Gastrocnemius medialis (tissue), 4 donors: ENCODE measurements around the gene MCEMP1. TPM values are rescaled to one million over a fixed set of nuclear protein-coding genes. Genes with fewer than 3 reads are reported as not detected.

Source experiments
- ATAC-seq, 2 donors: fragments of 150-250 bp; one replicate each; pipeline ENCODE4 v1.9.1; 2016
- DNase-seq, 2 donors: peaks; one replicate each; pipeline ENCODE4 v3.0.0-alpha.2; 2019
- H3K27ac ChIP-seq, 4 donors: fragments of 200-600 bp; sonication (generic); 1 replicate in 1 of 4; 2 replicates in 3 of 4; pipeline ENCODE4 v1.5.1; 2016 to 2018; ENCODE audit warnings: mild to moderate bottlenecking in 2 of 4, moderate library complexity in 1 of 4
- H3K27me3 ChIP-seq, 3 donors: fragments of 200-600 bp; sonication (generic) in 2 of 3; 1 replicate in 1 of 3; 2 replicates in 2 of 3; pipeline versions ENCODE4 v1.5.1 to v1.6.0; 2016 to 2019; ENCODE audit warnings: mild to moderate bottlenecking in 1 of 3, moderate library complexity in 1 of 3
- H3K36me3 ChIP-seq, 2 donors: fragments of 200-600 bp; sonication (generic) in 1 of 2; one replicate each; pipeline ENCODE4 v1.5.1; 2017 to 2018
- H3K4me1 ChIP-seq, 2 donors: fragments of 200-600 bp; sonication (generic) in 1 of 2; one replicate each; pipeline ENCODE4 v1.5.1; 2016 to 2017; ENCODE audit warnings: mild to moderate bottlenecking in 2 of 2
- H3K4me3 ChIP-seq, 4 donors: fragments of 200-600 bp; sonication (generic) in 3 of 4; 1 replicate in 1 of 4; 2 replicates in 3 of 4; pipeline ENCODE4 v1.5.1; 2016 to 2019; ENCODE audit warnings: mild to moderate bottlenecking in 2 of 4
- H3K9me3 ChIP-seq, 3 donors: fragments of 200-600 bp; sonication (generic) in 2 of 3; 1 replicate in 1 of 3; 2 replicates in 2 of 3; pipeline ENCODE4 v1.5.1; 2016 to 2019
- POLR2A ChIP-seq, 2 donors: fragments of 450-650 bp; IDR thresholded peaks; one replicate each; pipeline ENCODE4 v1.6.1; 2017; ENCODE audit warnings: antibody characterized with exemption in 2 of 2, mild to moderate bottlenecking in 2 of 2, moderate library complexity in 2 of 2
- in situ Hi-C, 4 donors: fragments of 200-750 bp; cut with MboI; loops; one replicate each; pipeline versions ENCODE4 v1.15.0 to v1.8.0; 2017; ENCODE audit warnings: low sequenced_read_pairs in 4 of 4
- intact Hi-C: fragments of 100-400 bp; cut with DNase I; formaldehyde crosslinking; loops from one replicate; pipeline ENCODE4 v1.15.1; 2023; ENCODE audit warnings: low total_unique reads
- total RNA-seq, 4 donors: library from RNA; depleted of rRNA; stranded (reverse); fragments of >200 nt; gene quantifications; one replicate each; pipeline versions ENCODE4 v1.1.0 to v1.2.3, GENCODE V29; 2016
- TF ChIP-seq, protein P1 (sequence below), 5 experiments: fragments of 450-650 bp in 3 of 5; fragments of 200-600 bp in 2 of 5; sonication (generic) in 2 of 5; IDR thresholded peaks in 4 of 5; conservative IDR thresholded peaks in 1 of 5; 1 replicate in 4 of 5; 2 replicates in 1 of 5; pipeline ENCODE4 v1.5.1; 2016 to 2019; ENCODE audit warnings: antibody characterized with exemption in 5 of 5, mild to moderate bottlenecking in 3 of 5, moderate library complexity in 3 of 5

Gene MCEMP1
- total RNA-seq, 4 donors from 2014 or later, result 0.16 to 1.2 TPM; not detected in 2

DNA sequence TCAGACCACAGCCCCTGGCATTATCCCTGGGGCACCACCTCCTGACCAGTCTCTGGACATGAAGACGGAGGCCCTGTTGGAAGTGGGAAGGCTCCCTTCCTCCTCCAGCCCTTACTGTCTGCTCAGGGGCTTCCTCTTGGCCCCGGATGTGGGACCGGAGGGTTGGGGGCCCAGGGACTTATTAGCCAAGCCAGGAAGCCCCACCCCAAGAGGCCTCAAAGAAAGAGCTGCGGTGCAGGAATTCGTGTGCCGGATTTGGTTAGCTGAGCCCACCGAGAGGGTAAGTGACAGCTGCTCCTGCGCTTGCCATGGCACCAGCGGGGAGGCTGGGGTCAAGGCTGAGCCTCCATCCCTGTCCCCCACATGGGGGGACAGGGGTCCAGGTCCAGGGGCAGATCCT lies 8.0 kb upstream of the MCEMP1 start, which contains the start of gene RETN:
RETN (plus strand) TSS at position 208 of the 400 bp plus-strand sequence. CDS start 278 bp downstream, outside the sequence.
- no peak for TF ChIP-seq POLR2A (IDR thresholded peaks at IDR 0.05)
- TF ChIP-seq, protein P1, sequence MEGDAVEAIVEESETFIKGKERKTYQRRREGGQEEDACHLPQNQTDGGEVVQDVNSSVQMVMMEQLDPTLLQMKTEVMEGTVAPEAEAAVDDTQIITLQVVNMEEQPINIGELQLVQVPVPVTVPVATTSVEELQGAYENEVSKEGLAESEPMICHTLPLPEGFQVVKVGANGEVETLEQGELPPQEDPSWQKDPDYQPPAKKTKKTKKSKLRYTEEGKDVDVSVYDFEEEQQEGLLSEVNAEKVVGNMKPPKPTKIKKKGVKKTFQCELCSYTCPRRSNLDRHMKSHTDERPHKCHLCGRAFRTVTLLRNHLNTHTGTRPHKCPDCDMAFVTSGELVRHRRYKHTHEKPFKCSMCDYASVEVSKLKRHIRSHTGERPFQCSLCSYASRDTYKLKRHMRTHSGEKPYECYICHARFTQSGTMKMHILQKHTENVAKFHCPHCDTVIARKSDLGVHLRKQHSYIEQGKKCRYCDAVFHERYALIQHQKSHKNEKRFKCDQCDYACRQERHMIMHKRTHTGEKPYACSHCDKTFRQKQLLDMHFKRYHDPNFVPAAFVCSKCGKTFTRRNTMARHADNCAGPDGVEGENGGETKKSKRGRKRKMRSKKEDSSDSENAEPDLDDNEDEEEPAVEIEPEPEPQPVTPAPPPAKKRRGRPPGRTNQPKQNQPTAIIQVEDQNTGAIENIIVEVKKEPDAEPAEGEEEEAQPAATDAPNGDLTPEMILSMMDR (IDR thresholded peaks at IDR 0.05 in 4 of 5, conservative IDR thresholded peaks at IDR 0.05 in 1 of 5), result no peak
- intact Hi-C loops, result no loop called here
- Histone ChIP-seq H3K36me3 (no peaks in the 10 kb centered on the region), H3K9me3 (no peaks in the 10 kb centered on the region), H3K27me3 (peaks cover 10 to 28% (median 13%) of the 10 kb centered on the region in 3 donors), H3K4me1 (no peaks in the 10 kb centered on the region), H3K27ac (no peak within 1 kb of the TSS), H3K4me3 (no peak within 1 kb of the TSS)
- DNase-seq, result no peak
- no peak for ATAC-seq
- in situ Hi-C loops, result no loop called here

DNA sequence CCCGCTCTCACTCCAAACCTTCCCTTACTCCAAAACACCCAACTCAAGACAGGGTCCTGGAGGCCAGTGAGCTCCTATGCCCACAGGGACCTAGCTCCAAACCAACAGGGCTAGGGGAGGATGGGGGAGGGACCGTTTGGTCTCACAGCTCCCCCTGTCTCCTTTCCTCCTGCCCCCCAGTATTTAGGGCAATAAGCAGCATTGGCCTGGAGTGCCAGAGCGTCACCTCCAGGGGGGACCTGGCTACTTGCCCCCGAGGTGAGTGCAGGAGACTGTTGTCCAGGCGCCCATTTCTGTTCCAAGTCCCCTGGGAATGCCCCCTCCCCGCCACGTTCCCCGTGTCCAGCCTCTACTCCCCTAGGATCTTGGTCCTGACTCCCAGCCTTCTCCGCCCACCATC lies 7.2 kb upstream of the MCEMP1 start:
- H3K27me3 ChIP-seq, result peaks cover 7 to 27% (median 13%) of the 10 kb centered on the region in 3 donors
- TF ChIP-seq, protein P1 (IDR thresholded peaks at IDR 0.05 in 4 of 5, conservative IDR thresholded peaks at IDR 0.05 in 1 of 5), result no peak
- no peak for TF ChIP-seq POLR2A (IDR thresholded peaks at IDR 0.05)
- DNase-seq (no peak), ATAC-seq (no peak)
- in situ Hi-C loops, result loop anchor here in 1 of 4 donors (10.0 kb wide), 1 partner anchor 105 kb away; no protein-coding TSS in a partner anchor
- no peaks in the 10 kb centered on the region for H3K9me3 ChIP-seq
- no peaks in the 10 kb centered on the region for H3K4me1 ChIP-seq
- H3K4me3 ChIP-seq, result no peak overlapping the region
- intact Hi-C loops, result no loop called here
- no peak overlapping the region for H3K27ac ChIP-seq
- no peaks in the 10 kb centered on the region for H3K36me3 ChIP-seq

DNA sequence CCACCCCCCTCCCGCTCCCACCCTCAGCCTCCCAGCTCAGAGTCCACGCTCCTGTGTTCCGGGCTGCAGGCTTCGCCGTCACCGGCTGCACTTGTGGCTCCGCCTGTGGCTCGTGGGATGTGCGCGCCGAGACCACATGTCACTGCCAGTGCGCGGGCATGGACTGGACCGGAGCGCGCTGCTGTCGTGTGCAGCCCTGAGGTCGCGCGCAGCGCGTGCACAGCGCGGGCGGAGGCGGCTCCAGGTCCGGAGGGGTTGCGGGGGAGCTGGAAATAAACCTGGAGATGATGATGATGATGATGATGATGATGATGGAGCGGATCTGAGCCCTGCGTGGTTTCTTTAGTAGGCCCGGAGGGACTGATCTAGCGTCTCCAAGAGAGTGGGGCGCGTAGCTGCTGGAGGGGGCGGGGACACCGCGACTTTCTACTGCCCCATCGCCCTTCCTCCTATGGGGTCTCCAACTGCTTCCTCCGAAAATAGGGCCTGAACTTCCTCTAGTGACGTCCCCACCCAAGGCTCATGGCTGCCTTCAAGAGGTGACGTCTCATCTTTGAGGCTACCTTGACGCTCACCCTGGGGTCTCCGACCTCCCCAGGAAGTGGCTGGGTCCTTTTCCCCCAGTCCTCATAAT lies 6.6 kb upstream of the MCEMP1 start:
- DNase-seq (no peak), ATAC-seq (no peak)
- in situ Hi-C loops (loop anchor here in 1 of 4 donors (10.0 kb wide), 1 partner anchor 105 kb away; no protein-coding TSS in a partner anchor), intact Hi-C loops (no loop called here)
- TF ChIP-seq, protein P1 (IDR thresholded peaks at IDR 0.05 in 4 of 5, conservative IDR thresholded peaks at IDR 0.05 in 1 of 5), result no peak
- no peak for TF ChIP-seq POLR2A (IDR thresholded peaks at IDR 0.05)
- no peaks in the 10 kb centered on the region for H3K36me3 ChIP-seq
- H3K4me1 ChIP-seq, result no peaks in the 10 kb centered on the region
- H3K27ac ChIP-seq, result no peak overlapping the region
- H3K9me3 ChIP-seq, result no peaks in the 10 kb centered on the region
- H3K27me3 ChIP-seq, result peaks cover 7 to 27% (median 13%) of the 10 kb centered on the region in 3 donors
- H3K4me3 ChIP-seq, result no peak overlapping the region

DNA sequence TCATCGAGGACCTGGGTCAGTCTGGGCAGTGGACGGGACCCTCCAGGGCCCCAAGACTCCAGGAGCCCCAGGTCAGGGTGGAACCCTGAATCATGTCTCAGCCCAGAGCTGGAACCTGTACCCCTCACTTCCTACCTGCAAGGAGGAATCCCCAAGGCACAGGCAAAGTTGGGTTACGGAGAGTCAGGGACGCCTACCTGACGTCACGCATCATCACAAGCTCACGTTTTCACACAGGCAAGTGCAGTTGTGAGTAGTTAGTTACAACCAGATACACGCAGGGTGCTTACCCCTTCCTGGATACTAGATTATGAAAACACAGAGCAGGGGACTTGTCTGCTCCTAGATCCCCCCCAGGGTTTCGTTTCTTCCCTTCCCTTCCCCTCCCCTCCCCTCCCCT lies 6.1 kb upstream of the MCEMP1 start:
- ATAC-seq (no peak), DNase-seq (no peak)
- in situ Hi-C loops, result loop anchor here in 1 of 4 donors (10.0 kb wide), 1 partner anchor 106 kb away; no protein-coding TSS in a partner anchor
- H3K4me3 ChIP-seq, result no peak overlapping the region
- H3K27me3 ChIP-seq, result peaks cover 8 to 27% (median 13%) of the 10 kb centered on the region in 3 donors
- no peaks in the 10 kb centered on the region for H3K36me3 ChIP-seq
- TF ChIP-seq, protein P1 (IDR thresholded peaks at IDR 0.05 in 4 of 5, conservative IDR thresholded peaks at IDR 0.05 in 1 of 5), result no peak
- no peak for TF ChIP-seq POLR2A (IDR thresholded peaks at IDR 0.05)
- intact Hi-C loops, result no loop called here
- no peak overlapping the region for H3K27ac ChIP-seq
- H3K4me1 ChIP-seq, result no peaks in the 10 kb centered on the region
- H3K9me3 ChIP-seq, result no peaks in the 10 kb centered on the region
